HG03565 (cell line): ENCODE data around the gene HOXD1.
A peak's percentile ranks its signal among the peaks of the same experiment; 100 is the strongest.

Experiments used
- ATAC-seq: cut with Tn5 transposase; IDR thresholded peaks from one replicate; pipeline ENCODE4 v1.9.1; 2021; ENCODE audit warnings: mild to moderate bottlenecking, moderate library complexity; ENCODE audit not compliant: unreplicated experiment

The HOXD1 gene

DNA sequence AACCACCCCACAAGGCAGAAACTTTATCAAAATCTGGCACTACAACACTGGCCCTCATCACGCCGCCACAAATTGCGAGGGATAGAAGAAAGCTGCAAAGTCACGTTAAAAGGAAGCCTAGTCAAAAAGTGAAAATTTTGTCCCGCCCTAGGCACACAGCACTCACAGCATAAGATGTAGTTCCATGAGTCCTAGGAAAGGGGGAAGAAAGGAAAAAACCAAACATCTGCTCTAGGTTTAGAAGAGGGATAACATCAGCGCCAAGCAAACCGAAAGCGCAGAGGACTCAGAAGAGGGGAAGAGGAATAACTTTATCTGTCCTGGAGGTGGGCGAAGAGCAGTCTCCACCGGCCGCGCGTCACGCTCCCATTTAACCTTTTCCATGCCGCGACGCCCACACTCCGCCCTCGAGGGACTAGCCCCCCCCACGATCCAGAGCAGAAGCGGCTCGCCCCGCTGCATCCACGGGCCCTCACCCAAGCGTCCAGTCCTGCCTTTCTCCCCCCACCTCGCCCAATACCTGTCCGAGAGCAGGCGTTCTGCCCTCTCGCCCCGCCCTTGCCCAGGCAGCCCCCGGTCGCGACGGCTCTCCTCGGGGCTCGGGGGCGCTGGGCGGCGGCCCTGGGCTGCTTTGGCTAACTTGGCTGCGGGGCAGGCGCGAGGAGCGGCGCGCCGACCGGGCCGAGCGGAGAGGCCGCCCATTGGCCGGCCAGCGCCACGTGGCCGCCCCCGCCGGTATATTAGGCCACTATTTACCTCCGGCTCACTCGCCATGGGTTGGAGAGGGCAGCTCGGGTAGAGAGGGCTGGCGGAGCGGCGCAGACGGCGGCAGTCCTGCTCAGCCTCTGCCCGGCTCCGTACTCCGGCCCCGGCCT lies at the start of gene HOXD1:
HOXD1 (plus strand) TSS at position 770 of the 875 bp plus-strand sequence. CDS start 134 bp downstream, outside the sequence.
- ATAC-seq, result no peak

DNA sequence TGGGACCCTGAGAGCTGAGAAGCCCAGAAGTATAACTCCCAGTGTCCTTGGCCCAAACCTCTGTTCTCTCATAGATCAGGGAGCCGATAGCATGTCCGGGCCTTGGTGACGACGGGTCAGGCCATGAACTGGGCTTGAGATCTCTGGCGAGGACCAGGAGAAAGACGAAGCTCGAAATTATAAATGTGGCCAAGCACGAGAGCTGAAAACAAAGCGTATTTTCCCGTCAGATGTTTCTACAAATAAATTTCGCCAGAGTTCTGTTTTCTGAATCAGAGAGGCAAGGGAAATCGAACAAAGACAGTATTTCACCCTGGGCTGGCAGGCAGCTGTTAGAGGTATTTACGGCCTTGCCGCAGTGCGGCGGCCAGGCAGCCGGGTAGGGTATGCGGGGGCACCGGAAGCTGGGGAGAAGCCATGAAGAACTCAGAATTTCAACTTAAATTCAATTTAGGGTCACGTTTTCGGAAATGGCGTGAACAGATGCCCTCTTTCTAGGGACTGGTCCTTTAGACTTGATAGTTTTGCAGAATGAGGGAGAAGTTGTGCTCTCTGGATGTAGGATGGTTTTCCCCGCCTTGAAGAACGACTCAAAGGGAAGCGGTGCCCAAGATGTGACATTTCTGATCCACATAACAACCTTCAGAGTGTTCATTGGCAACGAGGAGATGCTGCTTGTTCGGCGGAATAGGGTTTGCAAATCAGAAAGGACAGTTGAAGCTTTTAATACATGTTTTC lies 49.4 kb upstream of the HOXD1 start:
- ATAC-seq, result no peak

DNA sequence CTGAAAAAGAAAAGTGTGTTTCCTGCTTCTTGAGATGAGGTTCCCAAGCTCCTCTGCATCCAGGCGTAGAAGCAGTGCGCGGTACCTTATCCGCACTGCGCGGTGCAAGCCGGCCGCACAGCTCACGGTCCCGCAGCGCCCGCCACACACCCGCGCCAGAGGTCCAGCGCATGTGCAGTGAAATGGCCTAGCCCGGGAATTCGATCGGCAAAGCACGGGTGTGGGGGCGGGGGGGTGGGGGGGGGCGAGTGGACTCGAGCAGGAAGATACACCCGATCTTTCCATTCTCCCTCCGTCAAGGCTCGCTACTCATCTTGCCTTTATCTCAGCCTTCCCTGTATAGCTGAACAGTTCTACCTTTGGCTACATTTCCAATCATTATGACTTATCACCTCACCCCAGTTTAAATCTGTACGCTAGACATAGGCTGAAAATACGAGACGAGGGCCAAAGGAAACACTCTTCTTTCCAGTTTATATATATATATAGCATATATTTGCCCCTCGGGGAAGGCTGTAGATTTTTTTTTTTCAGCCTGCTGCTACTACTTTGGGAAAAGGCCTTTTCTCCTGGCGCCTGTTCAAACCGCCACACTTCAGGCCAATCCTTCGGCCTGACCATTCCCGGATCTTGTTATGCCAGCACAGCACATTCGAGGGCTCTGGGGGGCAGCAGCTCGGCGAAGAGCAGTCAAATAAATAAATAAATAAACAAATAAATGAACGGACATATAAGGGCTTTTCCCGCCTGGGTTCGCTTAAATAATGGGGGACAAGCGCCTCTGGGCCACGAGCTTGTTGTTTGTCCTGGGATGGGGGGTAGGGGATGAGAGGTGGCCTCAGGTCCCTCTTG lies 48.6 kb upstream of the HOXD1 start:
- ATAC-seq, result no peak

- peak; percentile 88 for ATAC-seq
Observed at GRCh38 chr2:176140513-176141317, 47.8 kb upstream of the HOXD1 start.

DNA sequence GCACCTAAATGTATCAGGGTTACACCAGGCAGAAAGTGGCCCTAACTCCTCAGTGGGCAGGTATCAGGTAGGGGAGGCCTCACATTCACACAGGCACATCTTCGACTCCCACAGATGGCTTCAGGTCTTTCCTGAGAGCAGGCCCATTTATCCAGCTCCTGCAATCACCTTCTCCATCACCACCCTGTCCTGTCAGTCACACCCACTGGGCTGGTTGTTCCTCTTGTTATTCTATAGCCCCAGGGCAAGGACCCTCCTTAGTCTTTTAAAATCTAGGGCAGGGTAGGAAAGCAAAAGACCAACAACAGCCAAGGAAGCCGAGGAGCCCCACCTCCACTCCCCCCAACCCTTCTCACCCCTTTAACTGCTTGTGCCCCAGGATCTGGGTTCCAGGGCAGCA lies 46.2 kb upstream of the HOXD1 start:
- ATAC-seq, result no peak

- ATAC-seq, result no peak
Observed at GRCh38 chr2:176145085-176145969, 43.1 kb upstream of the HOXD1 start.

- ATAC-seq, result no peak
Observed at GRCh38 chr2:176146101-176146500, 42.4 kb upstream of the HOXD1 start.

DNA sequence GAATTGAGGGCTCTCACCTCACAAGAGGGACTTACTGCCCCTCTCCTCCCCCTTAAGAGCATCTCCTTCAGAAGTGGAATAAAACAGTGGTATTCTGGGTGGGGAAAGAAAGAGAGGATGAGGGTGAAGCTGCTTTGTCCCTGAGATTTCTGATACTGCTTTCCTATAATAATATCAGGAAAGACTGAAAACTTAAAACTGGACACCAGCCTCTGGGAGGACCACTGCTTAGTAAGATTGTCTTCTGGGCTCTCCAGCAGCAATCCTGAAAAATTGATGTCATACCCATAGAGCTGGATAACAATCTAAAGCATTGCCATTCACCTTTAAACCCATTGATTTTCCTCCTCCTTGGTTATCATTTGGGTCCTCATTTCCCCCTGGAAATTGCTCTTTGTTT lies 41.8 kb upstream of the HOXD1 start:
- no peak for ATAC-seq

DNA sequence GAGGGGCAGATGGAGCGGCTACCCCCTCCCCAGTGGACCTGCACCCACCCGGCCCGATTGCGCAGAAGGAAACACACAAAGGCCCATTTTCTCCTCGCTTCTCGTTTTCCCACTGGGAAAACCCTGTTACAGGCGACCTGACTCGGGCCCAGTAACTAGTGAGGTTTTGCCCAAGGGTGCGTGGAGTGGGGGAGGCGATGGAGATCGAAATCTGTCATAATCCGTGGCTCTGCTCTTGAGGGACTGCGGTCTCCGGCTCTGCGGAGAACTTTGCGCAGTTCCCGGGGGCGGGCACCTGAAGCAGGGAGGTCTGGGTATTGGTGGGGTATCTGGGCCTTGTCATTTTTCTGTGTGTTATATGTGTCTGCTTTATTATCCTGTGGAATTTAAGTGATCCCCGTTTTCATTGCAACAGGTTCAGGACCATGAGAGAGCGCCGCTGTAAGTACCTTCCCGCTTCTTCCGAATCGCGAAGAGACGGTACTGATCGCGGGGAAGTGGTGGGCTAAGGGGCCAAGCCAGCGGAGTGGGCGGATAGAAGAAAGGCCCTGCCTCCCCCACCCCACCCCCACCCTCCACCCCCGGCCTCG lies 41.2 kb upstream of the HOXD1 start:
- no peak for ATAC-seq

DNA sequence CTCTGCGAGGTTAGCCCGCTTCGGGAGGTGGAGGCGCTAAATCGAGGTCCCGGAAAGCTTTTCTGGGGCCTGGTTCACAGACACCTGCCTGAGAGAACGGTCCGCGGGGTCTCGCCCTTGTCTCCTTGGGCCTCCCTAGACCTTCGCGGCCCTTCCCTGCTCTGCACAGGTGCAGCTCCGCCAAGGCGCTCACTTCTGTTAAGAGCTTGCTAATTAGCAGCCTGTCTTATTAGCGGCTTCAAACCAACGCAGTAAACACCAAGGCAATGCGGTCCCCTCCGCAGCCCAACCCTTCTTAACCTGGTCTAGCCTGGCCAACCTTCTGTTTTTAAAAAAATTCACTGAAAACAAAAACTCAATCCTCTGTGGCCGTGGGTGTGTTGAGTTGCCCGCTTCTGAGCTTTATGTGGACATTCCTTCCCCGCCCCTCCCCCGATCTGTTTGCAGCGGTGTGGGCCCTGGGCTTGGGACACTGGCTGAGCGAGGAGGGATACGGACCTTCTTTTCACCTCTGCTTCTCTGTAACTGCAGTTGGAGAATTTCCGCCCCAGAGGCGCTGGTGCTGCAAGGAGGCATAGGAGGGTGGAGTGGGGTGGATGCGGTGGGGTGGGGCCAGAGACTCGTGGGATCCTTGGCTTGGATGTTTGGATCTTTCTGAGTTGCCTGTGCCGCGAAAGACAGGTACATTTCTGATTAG lies 40.5 kb upstream of the HOXD1 start:
- ATAC-seq, result no peak

- no peak for ATAC-seq
Observed at GRCh38 chr2:176148751-176149421, 39.6 kb upstream of the HOXD1 start.

- ATAC-seq, result no peak
Observed at GRCh38 chr2:176149481-176149938, 39.0 kb upstream of the HOXD1 start.

GRCh38 chr2:176149939-176150583 lies 38.4 kb upstream of the HOXD1 start:
- ATAC-seq, result no peak

- no peak for ATAC-seq
Observed at GRCh38 chr2:176150584-176151441, 37.7 kb upstream of the HOXD1 start.

DNA sequence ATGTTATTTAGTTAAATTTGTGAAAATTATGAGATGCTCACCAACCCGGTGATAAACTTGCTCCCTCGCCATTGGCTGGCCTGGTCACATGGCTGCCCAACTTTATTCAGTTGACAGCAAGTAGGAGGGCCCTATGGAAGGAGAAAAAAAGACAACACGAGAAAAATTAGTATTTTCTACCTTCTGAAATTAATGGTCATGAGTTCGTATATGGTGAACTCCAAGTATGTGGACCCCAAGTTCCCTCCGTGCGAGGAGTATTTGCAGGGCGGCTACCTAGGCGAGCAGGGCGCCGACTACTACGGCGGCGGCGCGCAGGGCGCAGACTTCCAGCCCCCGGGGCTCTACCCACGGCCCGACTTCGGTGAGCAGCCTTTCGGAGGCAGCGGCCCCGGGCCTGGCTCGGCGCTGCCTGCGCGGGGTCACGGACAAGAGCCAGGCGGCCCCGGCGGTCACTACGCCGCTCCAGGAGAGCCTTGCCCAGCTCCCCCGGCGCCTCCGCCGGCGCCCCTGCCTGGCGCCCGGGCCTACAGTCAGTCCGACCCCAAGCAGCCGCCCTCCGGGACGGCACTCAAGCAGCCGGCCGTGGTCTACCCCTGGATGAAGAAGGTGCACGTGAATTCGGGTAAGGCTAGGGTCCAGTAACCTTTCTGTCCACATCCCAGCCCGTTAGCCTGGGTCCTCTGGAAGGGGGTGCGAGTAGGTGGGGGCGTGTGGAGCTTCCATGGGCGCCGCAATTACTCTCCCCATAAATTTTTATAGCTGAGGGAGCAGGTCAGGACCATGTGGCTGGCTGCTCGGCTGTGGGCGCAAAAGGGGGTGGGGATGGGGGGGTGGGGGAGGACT lies 36.8 kb upstream of the HOXD1 start, which contains the start of gene HOXD4:
HOXD4 (plus strand) TSS at position 109 of the 846 bp plus-strand sequence; CDS start at position 193, 84 bp downstream.
- ATAC-seq, result no peak
